Measurements from ENCODE around the gene SLC9A3.

SLC9A3 gene

DNA sequence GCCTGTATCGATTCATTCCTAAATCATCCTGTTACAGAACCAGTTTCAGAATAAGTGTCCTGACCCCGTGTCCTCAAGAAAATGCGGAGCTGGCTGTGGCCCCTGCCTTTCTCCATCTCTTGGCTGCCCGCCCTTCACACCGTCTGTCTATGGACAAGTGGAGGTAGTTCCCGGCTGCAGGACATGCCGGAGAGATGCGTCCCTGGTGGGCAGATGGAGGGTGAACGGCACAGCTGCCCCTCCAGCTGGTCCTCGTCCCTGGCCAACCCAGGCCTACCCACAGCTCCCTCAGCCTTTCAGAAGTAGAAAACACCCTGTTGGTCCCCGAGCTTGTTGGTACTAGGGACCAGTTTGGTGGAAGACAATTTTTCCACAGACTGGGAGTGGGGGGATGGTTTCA is 96.0 kb downstream of the SLC9A3 start:
- Histone ChIP-seq H3K27ac (ENCODE audit: low read depth, low read length) (no peak overlapping the region), H3K27me3 (ENCODE audit: control insufficient read depth, insufficient read depth, low read length) (no peaks in the 10 kb centered on the region), H3K4me3 (ENCODE audit: low read depth, low read length) (no peak overlapping the region), H3K4me1 (ENCODE audit: control insufficient read depth, insufficient read depth, low read length) (no peaks in the 10 kb centered on the region), H3K36me3 (ENCODE audit: control insufficient read depth, insufficient read depth, low read length) (no peaks in the 10 kb centered on the region), H3K9me3 (ENCODE audit: control insufficient read depth, insufficient read depth, low read length) (no peaks in the 10 kb centered on the region), H3K9ac (ENCODE audit: low read depth, low read length) (no peak overlapping the region)

DNA sequence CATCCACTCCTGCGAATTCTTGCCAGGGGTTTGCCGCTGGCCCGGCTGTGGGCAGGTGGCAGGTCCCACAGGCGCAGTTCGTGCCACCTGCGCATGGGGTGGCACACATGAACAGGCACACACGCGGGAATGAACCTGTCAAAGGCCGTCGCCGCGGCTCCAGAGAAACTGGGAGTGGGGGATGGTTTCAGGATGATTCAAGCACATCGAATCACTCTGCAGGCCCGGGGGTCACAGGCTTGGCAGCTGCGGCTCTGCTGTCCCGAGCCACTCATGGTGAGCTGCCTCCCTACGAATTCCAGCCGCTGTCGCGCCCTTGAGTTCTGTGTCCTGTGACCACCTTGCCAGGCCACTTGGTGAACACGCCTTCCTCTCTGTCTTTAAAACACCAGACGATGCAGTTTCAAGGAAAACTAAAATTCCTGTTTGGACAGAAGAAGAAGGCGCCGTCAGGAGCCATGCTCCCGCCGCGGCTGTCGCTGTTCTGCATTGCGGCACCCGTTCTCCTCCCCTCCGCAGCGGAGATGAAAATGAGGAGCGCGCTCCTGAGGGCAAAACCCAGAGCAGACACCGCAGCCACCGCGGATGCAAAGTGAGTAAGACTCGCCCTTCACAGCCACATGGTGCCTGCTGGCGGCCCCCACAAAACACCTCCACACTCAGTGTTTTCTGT is 96.7 kb downstream of the SLC9A3 start:
- Histone ChIP-seq H3K9ac (ENCODE audit: low read depth, low read length) (no peak overlapping the region), H3K4me3 (ENCODE audit: low read depth, low read length) (no peak overlapping the region), H3K27me3 (ENCODE audit: control insufficient read depth, insufficient read depth, low read length) (no peaks in the 10 kb centered on the region), H3K36me3 (ENCODE audit: control insufficient read depth, insufficient read depth, low read length) (no peaks in the 10 kb centered on the region), H3K27ac (ENCODE audit: low read depth, low read length) (no peak overlapping the region), H3K4me1 (ENCODE audit: control insufficient read depth, insufficient read depth, low read length) (no peaks in the 10 kb centered on the region), H3K9me3 (ENCODE audit: control insufficient read depth, insufficient read depth, low read length) (no peaks in the 10 kb centered on the region)

DNA sequence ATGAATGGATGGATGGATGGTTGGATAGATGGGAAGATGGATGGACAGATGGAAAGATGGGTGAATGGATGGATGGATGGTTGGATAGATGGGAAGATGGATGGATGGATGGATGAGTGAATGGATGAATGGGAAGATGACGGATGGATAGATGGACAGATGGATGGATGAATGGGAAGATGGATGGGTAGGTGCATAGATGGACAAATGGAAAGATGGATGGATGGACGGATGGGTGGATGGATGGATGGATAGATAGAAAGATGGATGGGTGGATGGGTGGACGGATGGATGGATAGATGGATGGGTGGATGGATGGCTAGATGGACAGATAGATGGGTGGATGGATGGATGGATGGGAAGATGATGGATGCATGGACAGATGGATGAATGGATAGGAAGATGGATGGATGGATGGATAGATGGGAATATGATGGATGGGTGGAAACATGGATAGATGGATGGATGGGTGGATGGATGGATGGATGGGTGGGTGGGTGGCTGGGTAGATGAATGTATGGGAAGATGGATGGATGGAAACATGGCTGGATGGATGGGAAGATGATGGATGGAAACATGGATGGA is 97.8 kb downstream of the SLC9A3 start:
- no peaks in the 10 kb centered on the region for H3K36me3 ChIP-seq (ENCODE audit: control insufficient read depth, insufficient read depth, low read length)
- no peaks in the 10 kb centered on the region for H3K27me3 ChIP-seq (ENCODE audit: control insufficient read depth, insufficient read depth, low read length)
- no peak overlapping the region for H3K4me3 ChIP-seq (ENCODE audit: low read depth, low read length)
- no peaks in the 10 kb centered on the region for H3K4me1 ChIP-seq (ENCODE audit: control insufficient read depth, insufficient read depth, low read length)
- H3K9ac ChIP-seq (ENCODE audit: low read depth, low read length) = no peak overlapping the region
- H3K27ac ChIP-seq (ENCODE audit: low read depth, low read length) = no peak overlapping the region
- H3K9me3 ChIP-seq (ENCODE audit: control insufficient read depth, insufficient read depth, low read length) = no peaks in the 10 kb centered on the region

DNA sequence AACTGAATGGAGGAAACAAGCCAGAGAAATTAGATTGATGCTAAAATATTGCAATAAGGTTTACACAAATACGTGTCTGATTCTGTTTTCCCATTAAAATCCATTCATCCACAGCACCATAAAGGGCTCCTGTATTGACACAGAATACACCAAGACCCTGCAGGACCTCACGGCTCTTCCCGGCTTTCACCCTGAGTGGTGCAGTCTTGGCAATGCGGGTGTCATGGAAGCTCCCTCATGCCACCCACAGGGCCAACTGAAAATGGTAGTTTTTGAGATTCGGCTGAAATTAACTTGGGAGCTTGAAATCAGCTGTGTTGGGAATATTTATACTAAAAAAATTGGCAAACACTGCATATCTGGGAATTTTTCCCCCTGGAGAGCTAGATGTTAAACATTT is 98.5 kb downstream of the SLC9A3 start:
- no peaks in the 10 kb centered on the region for H3K36me3 ChIP-seq (ENCODE audit: control insufficient read depth, insufficient read depth, low read length)
- no peak overlapping the region for H3K9ac ChIP-seq (ENCODE audit: low read depth, low read length)
- no peak overlapping the region for H3K27ac ChIP-seq (ENCODE audit: low read depth, low read length)
- H3K9me3 ChIP-seq (ENCODE audit: control insufficient read depth, insufficient read depth, low read length) = no peaks in the 10 kb centered on the region
- no peak overlapping the region for H3K4me3 ChIP-seq (ENCODE audit: low read depth, low read length)
- no peaks in the 10 kb centered on the region for H3K27me3 ChIP-seq (ENCODE audit: control insufficient read depth, insufficient read depth, low read length)
- no peaks in the 10 kb centered on the region for H3K4me1 ChIP-seq (ENCODE audit: control insufficient read depth, insufficient read depth, low read length)

DNA sequence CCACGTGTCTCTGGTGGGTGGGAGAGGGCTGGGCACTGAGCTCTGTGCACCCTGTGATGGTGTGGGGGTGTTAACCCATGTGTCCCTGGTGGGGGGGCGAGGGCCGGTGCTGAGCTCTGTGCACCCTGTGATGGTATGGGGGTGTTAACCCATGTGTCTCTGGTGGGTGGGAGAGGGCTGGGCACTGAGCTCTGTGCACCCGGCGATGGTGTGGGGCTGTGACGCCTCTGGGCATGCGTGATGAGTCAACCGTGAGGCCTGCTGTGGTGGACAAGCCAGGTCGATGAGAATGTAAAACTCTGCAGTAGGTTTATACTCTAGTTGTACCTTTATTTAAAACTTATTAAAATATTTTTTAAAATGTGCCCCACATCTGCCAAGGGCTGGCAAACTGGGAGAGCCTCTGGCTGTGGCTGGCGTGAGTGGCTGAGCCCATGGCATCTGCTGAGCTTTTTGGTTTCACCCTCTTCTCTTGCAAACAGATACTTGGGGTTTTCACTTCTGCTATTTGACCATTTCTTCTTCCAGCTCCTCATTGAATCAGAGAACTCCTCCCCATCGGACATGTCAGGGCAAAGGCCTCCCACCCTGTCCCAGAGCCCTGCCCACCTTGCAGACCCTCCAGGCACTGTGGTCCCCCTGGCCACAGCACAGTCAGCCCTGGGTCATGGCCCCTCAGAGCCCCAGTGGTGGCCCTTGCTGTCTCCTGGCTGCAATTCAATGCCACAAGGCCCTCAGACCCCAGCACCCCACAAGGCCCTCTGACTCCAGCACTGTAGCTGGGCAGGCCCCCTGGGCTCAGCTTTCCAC is 99.7 kb downstream of the SLC9A3 start:
- Histone ChIP-seq H3K36me3 (ENCODE audit: control insufficient read depth, insufficient read depth, low read length) (no peaks in the 10 kb centered on the region), H3K27me3 (ENCODE audit: control insufficient read depth, insufficient read depth, low read length) (no peaks in the 10 kb centered on the region), H3K9ac (ENCODE audit: low read depth, low read length) (no peak overlapping the region), H3K9me3 (ENCODE audit: control insufficient read depth, insufficient read depth, low read length) (no peaks in the 10 kb centered on the region), H3K4me3 (ENCODE audit: low read depth, low read length) (no peak overlapping the region), H3K27ac (ENCODE audit: low read depth, low read length) (no peak overlapping the region), H3K4me1 (ENCODE audit: control insufficient read depth, insufficient read depth, low read length) (no peaks in the 10 kb centered on the region)

DNA sequence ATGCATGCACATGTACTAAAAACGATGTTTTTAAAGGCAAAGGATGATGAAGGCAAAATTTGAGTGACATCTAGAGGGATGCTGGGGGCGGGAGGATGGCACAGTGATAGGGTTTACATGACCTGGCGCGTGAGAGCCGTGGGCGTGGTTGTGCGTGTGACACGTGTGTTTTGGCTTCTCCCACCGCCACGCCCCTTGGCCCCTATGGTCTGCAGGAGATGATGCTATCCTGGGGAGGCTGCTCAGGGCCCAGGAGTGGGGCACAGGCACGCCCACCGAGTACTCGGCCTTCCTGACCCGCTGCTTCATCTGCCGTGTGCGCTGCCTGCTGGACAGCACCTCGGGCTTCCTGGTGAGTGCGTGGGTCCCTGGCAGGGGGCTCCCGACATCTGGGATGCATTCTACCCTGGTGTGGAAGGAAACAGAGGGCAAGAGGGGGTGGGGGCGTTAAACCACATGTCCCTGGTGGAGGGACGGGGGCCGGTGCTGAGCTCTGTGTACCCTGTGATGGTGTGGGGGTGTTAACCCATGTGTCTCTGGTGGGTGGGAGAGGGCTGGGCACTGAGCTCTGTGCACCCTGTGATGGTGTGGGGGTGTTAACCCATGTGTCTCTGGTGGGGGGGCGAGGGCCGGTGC is 100.5 kb downstream of the SLC9A3 start:
- no peak overlapping the region for H3K4me3 ChIP-seq (ENCODE audit: low read depth, low read length)
- H3K27ac ChIP-seq (ENCODE audit: low read depth, low read length) = no peak overlapping the region
- H3K9me3 ChIP-seq (ENCODE audit: control insufficient read depth, insufficient read depth, low read length) = no peaks in the 10 kb centered on the region
- H3K4me1 ChIP-seq (ENCODE audit: control insufficient read depth, insufficient read depth, low read length) = peaks cover 2% of the 10 kb centered on the region; the same call in 1 of the 2 replicates
- no peak overlapping the region for H3K9ac ChIP-seq (ENCODE audit: low read depth, low read length)
- no peaks in the 10 kb centered on the region for H3K36me3 ChIP-seq (ENCODE audit: control insufficient read depth, insufficient read depth, low read length)
- no peaks in the 10 kb centered on the region for H3K27me3 ChIP-seq (ENCODE audit: control insufficient read depth, insufficient read depth, low read length)

DNA sequence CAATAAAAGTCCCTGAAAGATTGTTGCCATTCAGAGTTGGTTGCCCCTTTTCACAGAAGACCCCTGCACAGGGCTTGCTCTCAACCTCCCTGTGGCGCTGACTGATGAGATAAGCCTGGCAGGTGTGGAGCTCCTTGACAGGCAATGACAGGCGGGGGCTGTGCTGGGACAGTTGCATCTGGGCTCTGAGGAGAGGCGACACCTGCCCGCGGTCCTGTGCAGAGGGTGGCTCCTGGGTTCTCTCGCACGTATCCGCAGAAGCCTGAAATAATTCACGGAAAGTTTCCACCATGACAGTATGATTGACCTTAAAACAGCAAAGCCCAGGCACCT is 101.0 kb downstream of the SLC9A3 start:
- Histone ChIP-seq H3K9me3 (ENCODE audit: control insufficient read depth, insufficient read depth, low read length) (no peaks in the 10 kb centered on the region), H3K27ac (ENCODE audit: low read depth, low read length) (no peak overlapping the region), H3K36me3 (ENCODE audit: control insufficient read depth, insufficient read depth, low read length) (no peaks in the 10 kb centered on the region), H3K9ac (ENCODE audit: low read depth, low read length) (no peak overlapping the region), H3K4me3 (ENCODE audit: low read depth, low read length) (no peak overlapping the region), H3K4me1 (ENCODE audit: control insufficient read depth, insufficient read depth, low read length) (peaks cover 3% of the 10 kb centered on the region; the same call in 1 of the 2 replicates), H3K27me3 (ENCODE audit: control insufficient read depth, insufficient read depth, low read length) (no peaks in the 10 kb centered on the region)

DNA sequence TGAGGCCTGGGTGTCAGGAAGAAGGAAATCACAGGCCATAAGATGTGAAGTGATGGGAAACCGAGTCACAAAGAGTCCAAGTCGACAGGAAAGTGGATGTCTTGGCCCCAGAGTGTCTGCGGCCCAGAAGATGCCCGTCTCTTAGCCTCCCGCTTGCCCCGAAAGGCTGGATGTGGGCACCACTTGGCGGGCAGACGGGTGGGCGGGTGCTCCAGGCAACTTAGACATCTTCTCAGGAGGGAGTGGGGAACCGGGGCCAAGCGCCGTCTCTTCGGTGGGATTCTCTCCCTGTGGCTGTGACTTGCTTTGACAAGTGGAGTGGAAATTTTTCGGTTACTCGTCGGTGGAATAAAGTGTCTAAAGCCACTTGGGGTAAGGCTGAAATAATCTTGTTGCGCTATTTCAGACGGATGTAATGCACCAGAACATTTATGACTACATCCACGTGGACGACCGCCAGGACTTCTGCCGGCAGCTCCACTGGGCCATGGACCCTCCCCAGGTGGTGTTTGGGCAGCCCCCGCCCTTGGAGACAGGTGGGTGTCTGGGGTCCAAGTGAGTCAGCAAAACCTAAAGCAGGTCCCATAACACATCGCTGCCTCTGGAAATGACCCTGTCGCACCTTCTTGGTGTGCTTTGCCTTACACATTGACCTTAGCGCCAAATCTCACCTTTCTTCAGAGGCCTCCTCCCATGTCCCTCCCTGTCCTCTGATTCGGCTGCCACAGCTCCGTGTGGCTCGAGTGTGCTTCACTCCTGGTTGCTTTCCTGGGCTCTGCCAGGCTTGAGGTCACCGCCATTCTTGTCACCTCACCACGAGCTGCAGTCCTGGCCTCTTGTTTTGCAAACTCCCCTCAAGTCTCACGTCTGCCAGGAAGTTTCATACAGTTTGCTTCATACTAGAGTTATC is 101.7 kb downstream of the SLC9A3 start:
- H3K27ac ChIP-seq (ENCODE audit: low read depth, low read length) = no peak overlapping the region
- no peaks in the 10 kb centered on the region for H3K36me3 ChIP-seq (ENCODE audit: control insufficient read depth, insufficient read depth, low read length)
- no peaks in the 10 kb centered on the region for H3K27me3 ChIP-seq (ENCODE audit: control insufficient read depth, insufficient read depth, low read length)
- peaks cover 3% of the 10 kb centered on the region; the same call in 1 of the 2 replicates for H3K4me1 ChIP-seq (ENCODE audit: control insufficient read depth, insufficient read depth, low read length)
- H3K9me3 ChIP-seq (ENCODE audit: control insufficient read depth, insufficient read depth, low read length) = no peaks in the 10 kb centered on the region
- no peak overlapping the region for H3K4me3 ChIP-seq (ENCODE audit: low read depth, low read length)
- H3K9ac ChIP-seq (ENCODE audit: low read depth, low read length) = no peak overlapping the region

DNA sequence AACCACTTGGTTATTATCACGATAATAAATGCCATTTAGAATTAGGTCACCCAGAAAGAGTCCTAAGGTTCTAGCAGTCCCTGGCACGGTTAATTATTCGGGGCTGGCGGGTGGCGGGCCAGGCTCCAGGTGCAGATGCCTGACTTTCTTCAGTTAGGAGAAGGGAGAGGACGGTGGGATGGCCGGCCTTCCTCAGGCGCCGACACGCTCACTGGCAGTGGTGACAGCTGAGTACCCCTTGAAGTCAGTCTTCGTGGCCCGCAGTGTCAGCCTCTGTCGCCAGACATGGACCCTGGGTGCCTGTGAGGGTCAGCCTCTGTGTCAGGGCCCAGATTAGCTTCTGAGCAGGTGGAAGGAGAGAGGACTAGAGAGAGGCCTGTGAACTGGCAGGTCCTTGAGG is 102.3 kb downstream of the SLC9A3 start:
- Histone ChIP-seq H3K27ac (ENCODE audit: low read depth, low read length) (no peak overlapping the region), H3K27me3 (ENCODE audit: control insufficient read depth, insufficient read depth, low read length) (no peaks in the 10 kb centered on the region), H3K9me3 (ENCODE audit: control insufficient read depth, insufficient read depth, low read length) (no peaks in the 10 kb centered on the region), H3K36me3 (ENCODE audit: control insufficient read depth, insufficient read depth, low read length) (no peaks in the 10 kb centered on the region), H3K4me3 (ENCODE audit: low read depth, low read length) (no peak overlapping the region), H3K9ac (ENCODE audit: low read depth, low read length) (no peak overlapping the region), H3K4me1 (ENCODE audit: control insufficient read depth, insufficient read depth, low read length) (peaks cover 3% of the 10 kb centered on the region; the same call in 1 of the 2 replicates)

DNA sequence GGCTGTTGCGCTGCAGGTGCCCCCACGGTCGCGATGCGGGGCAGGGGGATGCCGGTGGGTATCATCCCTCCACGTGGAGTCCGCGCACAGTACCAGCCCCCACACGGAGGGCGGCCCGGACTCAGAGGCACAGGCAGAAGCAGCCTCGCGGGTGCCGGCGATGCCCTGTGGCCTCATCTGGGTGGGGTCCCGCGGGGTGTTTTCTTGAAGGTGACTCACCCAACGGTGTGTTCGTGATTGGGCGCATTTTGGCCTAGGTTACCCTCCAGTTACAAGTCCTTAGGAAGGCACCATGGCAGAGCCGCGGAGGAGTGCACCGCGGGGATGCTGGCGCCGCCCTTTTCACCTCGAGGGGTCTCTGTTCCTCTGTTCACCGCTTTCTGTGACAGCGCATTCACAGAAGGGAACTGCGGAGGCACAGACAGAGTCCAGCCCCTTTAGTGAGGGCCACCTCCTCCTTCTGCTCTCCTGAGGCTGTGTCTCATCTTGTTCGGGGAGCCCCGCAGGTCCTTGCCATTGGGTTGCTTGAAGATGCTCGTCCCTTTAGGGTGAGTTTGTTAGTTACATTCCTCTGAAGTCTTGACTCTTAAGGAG is 102.9 kb downstream of the SLC9A3 start:
- Histone ChIP-seq H3K27ac (ENCODE audit: low read depth, low read length) (no peak overlapping the region), H3K9ac (ENCODE audit: low read depth, low read length) (no peak overlapping the region), H3K27me3 (ENCODE audit: control insufficient read depth, insufficient read depth, low read length) (no peaks in the 10 kb centered on the region), H3K4me3 (ENCODE audit: low read depth, low read length) (no peak overlapping the region), H3K4me1 (ENCODE audit: control insufficient read depth, insufficient read depth, low read length) (peaks cover 3% of the 10 kb centered on the region; the same call in 1 of the 2 replicates), H3K36me3 (ENCODE audit: control insufficient read depth, insufficient read depth, low read length) (no peaks in the 10 kb centered on the region), H3K9me3 (ENCODE audit: control insufficient read depth, insufficient read depth, low read length) (no peaks in the 10 kb centered on the region)
